Cardiac muscle cell (in vitro differentiated cells and primary cell): ENCODE data around the gene ORMDL2. TPM values are rescaled to one million over a fixed set of nuclear protein-coding genes. Genes with fewer than 3 reads are reported as not detected.
A peak's percentile ranks its signal among the peaks of the same experiment; 100 is the strongest.

ENCODE experiments used
- DNase-seq, 2 donors: peaks; one replicate each; pipeline versions ENCODE4 v3.0.0 to v3.0.0-alpha.2; 2010 to 2017; ENCODE audit warnings: low read depth in 1 of 2, low spot score in 1 of 2
- H3K27ac ChIP-seq: fragments of 200-600 bp; sonication (generic); 2 replicates; pipeline ENCODE4 v1.5.1; 2016
- H3K27me3 ChIP-seq: fragments of 200-600 bp; sonication (generic); 2 replicates; pipeline ENCODE4 v1.6.0; 2016; ENCODE audit warnings: control low read depth
- H3K36me3 ChIP-seq: fragments of 200-600 bp; sonication (generic); 2 replicates; pipeline ENCODE4 v1.5.1; 2016; ENCODE audit warnings: control low read depth
- H3K4me1 ChIP-seq: fragments of 200-600 bp; sonication (generic); 2 replicates; pipeline ENCODE4 v1.8.1; 2017; ENCODE audit warnings: low read depth, mild to moderate bottlenecking, mixed run types
- H3K4me3 ChIP-seq: fragments of 200-600 bp; sonication (generic); 2 replicates; pipeline ENCODE4 v1.5.1; 2016; ENCODE audit warnings: mild to moderate bottlenecking
- H3K9me3 ChIP-seq: fragments of 200-600 bp; sonication (generic); 2 replicates; pipeline ENCODE4 v1.5.1; 2017; ENCODE audit warnings: low read depth, mild to moderate bottlenecking, control low read depth
- CTCF ChIP-seq: IDR thresholded peaks from 2 replicates; pipeline ENCODE4 v1.5.1; 2012; ENCODE audit warnings: low read depth, mild to moderate bottlenecking, low read length
- polyA plus RNA-seq: library from polyadenylated mRNA; unstranded; fragments of >200 nt; fragmentation: Nextera tagmentation; extraction: Ambion mirVana; gene quantifications from 2 replicates; pipeline ENCODE4 v1.2.1, GENCODE V29; 2016
- total RNA-seq: library from RNA; depleted of rRNA; stranded (reverse); fragments of >200 nt; gene quantifications from 2 replicates; pipeline ENCODE4 v1.2.3, GENCODE V29; 2016

ORMDL2 gene
- total and polyA plus RNA-seq, 2 experiments from 2014 or later: 9.0 to 58.9 TPM

- Histone ChIP-seq H3K27ac (no peak overlapping the region), H3K4me3 (no peak overlapping the region), H3K4me1 (no peaks in the 10 kb centered on the region), H3K27me3 (no peaks in the 10 kb centered on the region), H3K36me3 (no peaks in the 10 kb centered on the region), H3K9me3 (no peaks in the 10 kb centered on the region)
- no peak for TF ChIP-seq CTCF
- no peak for DNase-seq
Observed at GRCh38 chr12:55838361-55838760, 20.5 kb downstream of the ORMDL2 start.

- no peak overlapping the region for H3K4me3 ChIP-seq
- H3K27me3 ChIP-seq: no peaks in the 10 kb centered on the region
- no peak for TF ChIP-seq CTCF
- DNase-seq: no peak
- H3K4me1 ChIP-seq: no peaks in the 10 kb centered on the region
- H3K36me3 ChIP-seq: no peaks in the 10 kb centered on the region
- no peaks in the 10 kb centered on the region for H3K9me3 ChIP-seq
- H3K27ac ChIP-seq: no peak overlapping the region
Observed at GRCh38 chr12:55839345-55840140, 21.7 kb downstream of the ORMDL2 start.

- Histone ChIP-seq H3K4me3 (no peak overlapping the region), H3K27me3 (no peaks in the 10 kb centered on the region), H3K4me1 (no peaks in the 10 kb centered on the region), H3K9me3 (no peaks in the 10 kb centered on the region), H3K36me3 (no peaks in the 10 kb centered on the region), H3K27ac (no peak overlapping the region)
- no peak for DNase-seq
- TF ChIP-seq CTCF: no peak
Observed at GRCh38 chr12:55840581-55841351, 22.9 kb downstream of the ORMDL2 start.

GRCh38 chr12:55842681-55843429, 25.0 kb downstream of the ORMDL2 start, which contains the start of gene MMP19:
Gene MMP19, minus strand, starts transcription at chr12:55842936. Its CDS starts 106 bp downstream, at chr12:55842830.
- H3K4me3 ChIP-seq: no peak within 1 kb of the TSS

More at GRCh38 chr12:55842681-55843429, 25.0 kb downstream of the ORMDL2 start, which contains the start of gene MMP19:
- H3K4me1 ChIP-seq: no peaks in the 10 kb centered on the region
- no peaks in the 10 kb centered on the region for H3K27me3 ChIP-seq
- DNase-seq: peak in 1 of 2 donors; percentile 90
- no peaks in the 10 kb centered on the region for H3K9me3 ChIP-seq
- H3K27ac ChIP-seq: no peak within 1 kb of the TSS
- no peak for TF ChIP-seq CTCF
- H3K36me3 ChIP-seq: no peaks in the 10 kb centered on the region
